Gastrocnemius medialis (tissue), 4 donors: ENCODE results near the gene GFRA3. TPM values are rescaled to one million over a fixed set of nuclear protein-coding genes. Genes with fewer than 3 reads are reported as not detected.

ENCODE experiments used
- ATAC-seq, 2 donors: fragments of 150-250 bp; one replicate each; pipeline ENCODE4 v1.9.1; 2016
- DNase-seq, 2 donors: peaks; one replicate each; pipeline ENCODE4 v3.0.0-alpha.2; 2019
- H3K27ac ChIP-seq, 4 donors: fragments of 200-600 bp; sonication (generic); 1 replicate in 1 of 4; 2 replicates in 3 of 4; pipeline ENCODE4 v1.5.1; 2016 to 2018; ENCODE audit warnings: mild to moderate bottlenecking in 2 of 4, moderate library complexity in 1 of 4
- H3K27me3 ChIP-seq, 3 donors: fragments of 200-600 bp; sonication (generic) in 2 of 3; 1 replicate in 1 of 3; 2 replicates in 2 of 3; pipeline versions ENCODE4 v1.5.1 to v1.6.0; 2016 to 2019; ENCODE audit warnings: mild to moderate bottlenecking in 1 of 3, moderate library complexity in 1 of 3
- H3K36me3 ChIP-seq, 2 donors: fragments of 200-600 bp; sonication (generic) in 1 of 2; one replicate each; pipeline ENCODE4 v1.5.1; 2017 to 2018
- H3K4me1 ChIP-seq, 2 donors: fragments of 200-600 bp; sonication (generic) in 1 of 2; one replicate each; pipeline ENCODE4 v1.5.1; 2016 to 2017; ENCODE audit warnings: mild to moderate bottlenecking in 2 of 2
- H3K4me3 ChIP-seq, 4 donors: fragments of 200-600 bp; sonication (generic) in 3 of 4; 1 replicate in 1 of 4; 2 replicates in 3 of 4; pipeline ENCODE4 v1.5.1; 2016 to 2019; ENCODE audit warnings: mild to moderate bottlenecking in 2 of 4
- H3K9me3 ChIP-seq, 3 donors: fragments of 200-600 bp; sonication (generic) in 2 of 3; 1 replicate in 1 of 3; 2 replicates in 2 of 3; pipeline ENCODE4 v1.5.1; 2016 to 2019
- CTCF ChIP-seq, 5 experiments: fragments of 450-650 bp in 3 of 5; fragments of 200-600 bp in 2 of 5; sonication (generic) in 2 of 5; IDR thresholded peaks in 4 of 5; conservative IDR thresholded peaks in 1 of 5; 1 replicate in 4 of 5; 2 replicates in 1 of 5; pipeline ENCODE4 v1.5.1; 2016 to 2019; ENCODE audit warnings: antibody characterized with exemption in 5 of 5, mild to moderate bottlenecking in 3 of 5, moderate library complexity in 3 of 5
- POLR2A ChIP-seq, 2 donors: fragments of 450-650 bp; IDR thresholded peaks; one replicate each; pipeline ENCODE4 v1.6.1; 2017; ENCODE audit warnings: antibody characterized with exemption in 2 of 2, mild to moderate bottlenecking in 2 of 2, moderate library complexity in 2 of 2
- in situ Hi-C, 4 donors: fragments of 200-750 bp; cut with MboI; loops; one replicate each; pipeline versions ENCODE4 v1.15.0 to v1.8.0; 2017; ENCODE audit warnings: low sequenced_read_pairs in 4 of 4
- intact Hi-C: fragments of 100-400 bp; cut with DNase I; formaldehyde crosslinking; loops from one replicate; pipeline ENCODE4 v1.15.1; 2023; ENCODE audit warnings: low total_unique reads
- total RNA-seq, 4 donors: library from RNA; depleted of rRNA; stranded (reverse); fragments of >200 nt; gene quantifications; one replicate each; pipeline versions ENCODE4 v1.1.0 to v1.2.3, GENCODE V29; 2016

The GFRA3 gene
- total RNA-seq, 4 donors from 2014 or later: 0.42 TPM; not detected in 3

- no peak overlapping the region for H3K27ac ChIP-seq
- no peaks in the 10 kb centered on the region for H3K4me1 ChIP-seq
- H3K27me3 ChIP-seq: no peaks in the 10 kb centered on the region
- intact Hi-C loops (loop anchor here (5.0 kb wide), 1 partner anchor 61 kb away; no protein-coding TSS in a partner anchor), in situ Hi-C loops (no loop called here)
- no peak for ATAC-seq
- no peaks in the 10 kb centered on the region for H3K36me3 ChIP-seq
- no peak for DNase-seq
- H3K9me3 ChIP-seq: no peaks in the 10 kb centered on the region
- TF ChIP-seq CTCF (IDR thresholded peaks at IDR 0.05 in 4 of 5, conservative IDR thresholded peaks at IDR 0.05 in 1 of 5) (no peak), POLR2A (IDR thresholded peaks at IDR 0.05) (no peak)
- H3K4me3 ChIP-seq: no peak overlapping the region
These were observed 8.7 kb upstream of the GFRA3 start for GRCh38 chr5:138282920-138283742.

- H3K9me3 ChIP-seq: no peaks in the 10 kb centered on the region
- TF ChIP-seq CTCF (IDR thresholded peaks at IDR 0.05 in 4 of 5, conservative IDR thresholded peaks at IDR 0.05 in 1 of 5) (no peak), POLR2A (IDR thresholded peaks at IDR 0.05) (no peak)
- ATAC-seq (no peak), DNase-seq (no peak)
- H3K36me3 ChIP-seq: no peaks in the 10 kb centered on the region
- in situ Hi-C loops: no loop called here
- H3K4me3 ChIP-seq: no peak overlapping the region
- no peaks in the 10 kb centered on the region for H3K4me1 ChIP-seq
- H3K27ac ChIP-seq: no peak overlapping the region
- intact Hi-C loops: loop anchor here (5.0 kb wide), 1 partner anchor 59 kb away; no protein-coding TSS in a partner anchor
- no peaks in the 10 kb centered on the region for H3K27me3 ChIP-seq
These were observed 6.5 kb upstream of the GFRA3 start for GRCh38 chr5:138280915-138281314.

GRCh38 chr5:138276402-138277054 lies 2.1 kb upstream of the GFRA3 start:
- intact Hi-C loops (no loop called here), in situ Hi-C loops (no loop called here)
- peaks cover 0 to 5% of the 10 kb centered on the region in 2 donors for H3K4me1 ChIP-seq
- ATAC-seq (no peak), DNase-seq (no peak)
- no peak overlapping the region for H3K4me3 ChIP-seq
- H3K9me3 ChIP-seq: no peaks in the 10 kb centered on the region
- H3K27me3 ChIP-seq: peaks cover 5 to 15% (median 9%) of the 10 kb centered on the region in 3 donors
- TF ChIP-seq POLR2A (IDR thresholded peaks at IDR 0.05): no peak
- TF ChIP-seq CTCF (IDR thresholded peaks at IDR 0.05 in 4 of 5, conservative IDR thresholded peaks at IDR 0.05 in 1 of 5): no peak
- no peak overlapping the region for H3K27ac ChIP-seq
- H3K36me3 ChIP-seq: no peaks in the 10 kb centered on the region

GRCh38 chr5:138275895-138276294 lies 1.5 kb upstream of the GFRA3 start:
- Histone ChIP-seq H3K9me3 (no peaks in the 10 kb centered on the region), H3K27me3 (peaks cover 5 to 15% (median 9%) of the 10 kb centered on the region in 3 donors), H3K4me1 (peaks cover 0 to 5% of the 10 kb centered on the region in 2 donors), H3K36me3 (no peaks in the 10 kb centered on the region), H3K27ac (no peak overlapping the region), H3K4me3 (no peak overlapping the region)
- no peak for TF ChIP-seq POLR2A (IDR thresholded peaks at IDR 0.05)
- TF ChIP-seq CTCF (IDR thresholded peaks at IDR 0.05 in 4 of 5, conservative IDR thresholded peaks at IDR 0.05 in 1 of 5): no peak
- DNase-seq: no peak
- intact Hi-C loops (no loop called here), in situ Hi-C loops (no loop called here)
- ATAC-seq: no peak
